Endothelial cell of umbilical vein (primary cell): ENCODE measurements around the gene TM4SF20. TPM values are rescaled to one million over a fixed set of nuclear protein-coding genes. Genes with fewer than 3 reads are reported as not detected.

ENCODE experiments used
- BruUV-seq: library from RNA; stranded (reverse); fragments of 400-500 nt; replicated peaks from 2 replicates; lab custom pipeline; 2021; lab: Mats Ljungman, UMichigan
- CTCF ChIA-PET: fragments of 300-600, 350-600 bp; sonication (Branson Sonifier 250); formaldehyde crosslinking; loops from one replicate; lab custom pipeline; 2021; ENCODE audit warnings: antibody characterized with exemption, inconsistent platforms; lab: Charles Lee
- POLR2A ChIA-PET: fragments of 300-600, 350-600 bp; sonication (Branson Sonifier 250); formaldehyde crosslinking; loops from one replicate; lab custom pipeline; 2021; ENCODE audit warnings: antibody characterized with exemption, inconsistent platforms; lab: Charles Lee
- DNase-seq: peaks from one replicate; pipeline ENCODE4 v3.0.0-alpha.2; 2011; ENCODE audit warnings: low read depth, low spot score
- FAIRE-seq: peaks from 2 replicates; lab custom pipeline; 2011; peaks lifted over from hg19 to GRCh38; lab: Jason Lieb, UNC
- H2AFZ ChIP-seq: 2 replicates; pipeline ENCODE4 v1.6.0; 2012; ENCODE audit warnings: low read depth, low read length, control low read depth, inconsistent platforms
- H3K27ac ChIP-seq: 2 replicates; pipeline ENCODE4 v1.5.1; 2011; ENCODE audit warnings: low read depth, mild to moderate bottlenecking, control low read depth, low read length, moderate library complexity; ENCODE audit not compliant: insufficient read depth
- H3K27me3 ChIP-seq, 2 experiments: 2 replicates each; pipeline versions ENCODE4 v1.6.0 to v1.6.1; 2011; ENCODE audit warnings: low read length in 2 of 2, mixed read lengths in 1 of 2; ENCODE audit not compliant: control insufficient read depth in 2 of 2, insufficient read depth in 2 of 2
- H3K36me3 ChIP-seq, 2 experiments: 2 replicates in 1 of 2; 3 replicates in 1 of 2; pipeline ENCODE4 v1.5.1; 2011; ENCODE audit warnings: low read length in 2 of 2, mild to moderate bottlenecking in 1 of 2, moderate library complexity in 1 of 2; ENCODE audit not compliant: control insufficient read depth in 2 of 2, insufficient read depth in 2 of 2; ENCODE audit errors: extremely low read depth in 1 of 2
- H3K4me1 ChIP-seq: 3 replicates; pipeline ENCODE4 v1.5.1; 2011; ENCODE audit warnings: mild to moderate bottlenecking, low read length; ENCODE audit not compliant: control insufficient read depth, insufficient read depth; ENCODE audit errors: extremely low read depth
- H3K4me2 ChIP-seq: 2 replicates; pipeline ENCODE4 v1.6.1; 2011; ENCODE audit warnings: low read length, control low read depth, mixed read lengths; ENCODE audit not compliant: insufficient read depth
- H3K4me3 ChIP-seq, 3 experiments: fragments of 200-600 bp in 1 of 3; sonication (generic), shearing (Covaris generic) in 1 of 3; replicated peaks in 1 of 3; 2 replicates each; pipeline ENCODE4 v1.5.1; 2011 to 2016; ENCODE audit warnings: control low read depth in 3 of 3, low read length in 3 of 3, mild to moderate bottlenecking in 2 of 3, inconsistent platforms in 1 of 3, low read depth in 1 of 3, moderate library complexity in 1 of 3; ENCODE audit not compliant: insufficient read depth in 1 of 3
- H3K79me2 ChIP-seq: 2 replicates; pipeline ENCODE4 v1.6.0; 2012; ENCODE audit warnings: low read length, inconsistent platforms; ENCODE audit not compliant: control insufficient read depth, insufficient read depth
- H3K9ac ChIP-seq: replicated peaks from 2 replicates; pipeline ENCODE3; 2011; ENCODE audit warnings: low read length, control low read depth; ENCODE audit not compliant: insufficient read depth; ENCODE audit errors: extremely low read depth
- H3K9me1 ChIP-seq: replicated peaks from 3 replicates; pipeline ENCODE4 v1.6.0; 2011; ENCODE audit warnings: mild to moderate bottlenecking, low read length; ENCODE audit not compliant: control insufficient read depth, insufficient read depth; ENCODE audit errors: extremely low read depth
- H3K9me3 ChIP-seq: replicated peaks from 2 replicates; pipeline ENCODE4 v1.5.1; 2012; ENCODE audit warnings: low read length, inconsistent platforms; ENCODE audit not compliant: control insufficient read depth, insufficient read depth
- H4K20me1 ChIP-seq: replicated peaks from 2 replicates; pipeline ENCODE3; 2011; ENCODE audit warnings: mild to moderate bottlenecking, low read length; ENCODE audit not compliant: control insufficient read depth, insufficient read depth; ENCODE audit errors: extremely low read depth
- EZH2 ChIP-seq: IDR thresholded peaks from 2 replicates; pipeline ENCODE4 v1.6.1; 2012; ENCODE audit warnings: borderline replicate concordance, low read depth, mild to moderate bottlenecking, moderate library complexity, low read length, inconsistent platforms; ENCODE audit not compliant: severe bottlenecking
- FOS ChIP-seq: IDR thresholded peaks from 2 replicates; pipeline ENCODE4 v1.6.1; 2011; ENCODE audit warnings: mild to moderate bottlenecking, low read length, moderate library complexity, borderline replicate concordance; ENCODE audit not compliant: insufficient read depth
- GATA2 ChIP-seq: IDR thresholded peaks from 2 replicates; pipeline ENCODE4 v1.7.0; 2011; ENCODE audit warnings: low read depth, mild to moderate bottlenecking, moderate library complexity, mixed read lengths, low read length; ENCODE audit not compliant: insufficient read length, insufficient read depth
- JUN ChIP-seq: IDR thresholded peaks from 2 replicates; pipeline ENCODE4 v1.6.1; 2011; ENCODE audit warnings: borderline replicate concordance, low read depth; ENCODE audit not compliant: insufficient read length, insufficient read depth
- MYC ChIP-seq: IDR thresholded peaks from one replicate; pipeline ENCODE4 v1.6.1; 2011; ENCODE audit warnings: mild to moderate bottlenecking, low read depth, low read length
- POLR2A ChIP-seq: IDR thresholded peaks from 2 replicates; pipeline ENCODE4 v1.6.1; 2012; ENCODE audit warnings: low read depth, mild to moderate bottlenecking, control low read depth, low read length
- POLR2AphosphoS5 ChIP-seq: IDR thresholded peaks from 2 replicates; pipeline ENCODE4 v1.6.1; 2012; ENCODE audit warnings: low read depth, mild to moderate bottlenecking, control low read depth, low read length, moderate library complexity; ENCODE audit not compliant: insufficient read depth
- dilution Hi-C: fragments of 300-500 bp; cut with MboI; formaldehyde crosslinking; loops from one replicate; pipeline ENCODE4 v1.15.0; 2019; ENCODE audit warnings: low sequenced_read_pairs; ENCODE audit not compliant: extremely low pct_ligation_motif_present
- intact Hi-C: fragments of 100-400 bp; cut with micrococcal nuclease; formaldehyde crosslinking; loops from one replicate; pipeline ENCODE4 v1.10.0; 2022
- polyA plus RNA-seq, 4 experiments: library from polyadenylated mRNA; depleted of rRNA in 3 of 4; stranded (reverse) in 3 of 4; unstranded in 1 of 4; fragments of >200 nt; gene quantifications; 2 replicates each; pipeline versions ENCODE4 v1.2.1 to v1.2.3, GENCODE V29; 2011 to 2012; ENCODE audit warnings: missing spikeins in 1 of 4
- total RNA-seq: library from RNA; stranded (reverse); gene quantifications from 2 replicates; pipeline ENCODE4 v1.2.3, GENCODE V29; 2021
- TF ChIP-seq, protein P1 (sequence below), 2 donors: IDR thresholded peaks; 1 replicate in 1 of 2; 2 replicates in 1 of 2; pipeline ENCODE4 v1.5.1; 2011; ENCODE audit warnings: low read length in 2 of 2, mild to moderate bottlenecking in 2 of 2, moderate library complexity in 2 of 2, control low read depth in 1 of 2, inconsistent platforms in 1 of 2, low read depth in 1 of 2; ENCODE audit not compliant: insufficient read depth in 1 of 2; ENCODE audit errors: extremely low read depth in 1 of 2
- TF ChIP-seq, protein P2 (sequence below): IDR thresholded peaks from 2 replicates; pipeline ENCODE4 v1.6.1; 2011; ENCODE audit not compliant: insufficient read depth, insufficient read length

Gene TM4SF20
- total and polyA plus RNA-seq, 2 donors (not counting 3 experiments of a cell fraction or from before 2014, with no cell fraction given): not detected

DNA sequence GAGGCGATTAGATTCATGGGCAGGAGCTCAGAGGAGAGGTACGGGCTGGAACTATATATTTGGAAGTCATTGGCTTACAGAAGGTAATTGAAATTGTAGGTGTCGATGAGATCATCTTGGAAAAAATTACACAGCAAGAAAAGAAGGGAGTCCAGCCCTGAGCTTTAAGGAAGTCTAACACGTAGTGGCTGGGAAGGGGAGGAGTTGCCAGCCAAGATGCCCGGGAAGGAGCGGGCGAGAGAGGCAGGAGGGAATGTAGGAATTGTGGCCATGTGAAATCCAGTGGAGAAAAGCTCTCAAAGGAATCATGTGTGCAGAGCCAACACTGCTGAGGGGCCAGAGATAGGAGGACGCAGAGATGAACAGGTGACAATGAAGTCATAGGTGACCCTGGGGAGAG is 34.3 kb upstream of the TM4SF20 start:
- TF ChIP-seq JUN (no peak), FOS (no peak), EZH2 (no peak), POLR2A (no peak), MYC (no peak), GATA2 (no peak), POLR2AphosphoS5 (no peak)
- TF ChIP-seq, protein P1, sequence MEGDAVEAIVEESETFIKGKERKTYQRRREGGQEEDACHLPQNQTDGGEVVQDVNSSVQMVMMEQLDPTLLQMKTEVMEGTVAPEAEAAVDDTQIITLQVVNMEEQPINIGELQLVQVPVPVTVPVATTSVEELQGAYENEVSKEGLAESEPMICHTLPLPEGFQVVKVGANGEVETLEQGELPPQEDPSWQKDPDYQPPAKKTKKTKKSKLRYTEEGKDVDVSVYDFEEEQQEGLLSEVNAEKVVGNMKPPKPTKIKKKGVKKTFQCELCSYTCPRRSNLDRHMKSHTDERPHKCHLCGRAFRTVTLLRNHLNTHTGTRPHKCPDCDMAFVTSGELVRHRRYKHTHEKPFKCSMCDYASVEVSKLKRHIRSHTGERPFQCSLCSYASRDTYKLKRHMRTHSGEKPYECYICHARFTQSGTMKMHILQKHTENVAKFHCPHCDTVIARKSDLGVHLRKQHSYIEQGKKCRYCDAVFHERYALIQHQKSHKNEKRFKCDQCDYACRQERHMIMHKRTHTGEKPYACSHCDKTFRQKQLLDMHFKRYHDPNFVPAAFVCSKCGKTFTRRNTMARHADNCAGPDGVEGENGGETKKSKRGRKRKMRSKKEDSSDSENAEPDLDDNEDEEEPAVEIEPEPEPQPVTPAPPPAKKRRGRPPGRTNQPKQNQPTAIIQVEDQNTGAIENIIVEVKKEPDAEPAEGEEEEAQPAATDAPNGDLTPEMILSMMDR (IDR thresholded peaks at IDR 0.05; ENCODE audit: extremely low read depth in 1 of 2, insufficient read depth in 1 of 2, low read depth in 1 of 2, low read length in 2 of 2): no peak
- TF ChIP-seq, protein P2, sequence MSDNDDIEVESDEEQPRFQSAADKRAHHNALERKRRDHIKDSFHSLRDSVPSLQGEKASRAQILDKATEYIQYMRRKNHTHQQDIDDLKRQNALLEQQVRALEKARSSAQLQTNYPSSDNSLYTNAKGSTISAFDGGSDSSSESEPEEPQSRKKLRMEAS: no peak
- Histone ChIP-seq H3K4me3 (no peak overlapping the region), H3K9ac (no peak overlapping the region), H3K27ac (no peak overlapping the region), H3K4me1 (peaks cover 8% of the 10 kb centered on the region), H3K9me3 (no peaks in the 10 kb centered on the region), H3K9me1 (no peaks in the 10 kb centered on the region), H4K20me1 (no peaks in the 10 kb centered on the region), H2AFZ (no peak overlapping the region), H3K79me2 (no peaks in the 10 kb centered on the region), H3K36me3 (no peaks in the 10 kb centered on the region), H3K4me2 (no peak overlapping the region), H3K27me3 (no peaks in the 10 kb centered on the region)
- FAIRE-seq (no peak), DNase-seq (no peak)
- BruUV-seq: no TSS peak
- POLR2A ChIA-PET: no interaction called here
- intact Hi-C loops: no loop called here
- CTCF ChIA-PET: no interaction called here
- dilution Hi-C loops: no loop called here
